Fibroblast of lung (primary cell): Measurements from ENCODE around the gene RAN. TPM values are rescaled to one million over a fixed set of nuclear protein-coding genes. Genes with fewer than 3 reads are reported as not detected.

Experiments
- DNase-seq, 2 donors: peaks; one replicate each; pipeline versions ENCODE4 v3.0.0 to v3.0.0-alpha.2; 2010; ENCODE audit warnings: low read depth in 2 of 2
- H2AFZ ChIP-seq: 2 replicates; pipeline ENCODE4 v1.5.1; 2012; ENCODE audit warnings: low read length, control low read depth, inconsistent platforms
- H3K27ac ChIP-seq: 2 replicates; pipeline ENCODE4 v1.5.1; 2011; ENCODE audit warnings: low read length, control low read depth; ENCODE audit not compliant: insufficient read depth
- H3K27me3 ChIP-seq: 2 replicates; pipeline ENCODE4 v1.5.1; 2011; ENCODE audit warnings: mild to moderate bottlenecking, low read length; ENCODE audit not compliant: control insufficient read depth, insufficient read depth
- H3K36me3 ChIP-seq: 2 replicates; pipeline ENCODE4 v1.5.1; 2011; ENCODE audit warnings: low read length; ENCODE audit not compliant: control insufficient read depth, insufficient read depth
- H3K4me1 ChIP-seq: 2 replicates; pipeline ENCODE4 v1.5.1; 2011; ENCODE audit warnings: low read length; ENCODE audit not compliant: control insufficient read depth, insufficient read depth; ENCODE audit errors: extremely low read depth
- H3K4me2 ChIP-seq: 2 replicates; pipeline ENCODE4 v1.5.1; 2011; ENCODE audit warnings: low read length, control low read depth; ENCODE audit not compliant: insufficient read depth; ENCODE audit errors: extremely low read depth
- H3K4me3 ChIP-seq, 4 experiments: fragments of 200-600 bp in 1 of 4; sonication (generic) in 1 of 4; replicated peaks in 1 of 4; 2 replicates each; pipeline ENCODE4 v1.5.1; 2011 to 2016; ENCODE audit warnings: low read length in 4 of 4, low read depth in 3 of 4, mild to moderate bottlenecking in 3 of 4, control low read depth in 2 of 4, inconsistent platforms in 1 of 4, mixed read lengths in 1 of 4; ENCODE audit not compliant: insufficient read depth in 1 of 4; ENCODE audit errors: control extremely low read depth in 1 of 4
- H3K79me2 ChIP-seq: 2 replicates; pipeline ENCODE4 v1.5.1; 2012; ENCODE audit warnings: mild to moderate bottlenecking, low read length, inconsistent platforms; ENCODE audit not compliant: control insufficient read depth, insufficient read depth
- H3K9ac ChIP-seq: 2 replicates; pipeline ENCODE4 v1.5.1; 2011; ENCODE audit warnings: mild to moderate bottlenecking, low read length, control low read depth; ENCODE audit not compliant: insufficient read depth
- H3K9me3 ChIP-seq: 2 replicates; pipeline ENCODE4 v1.5.1; 2012; ENCODE audit warnings: low read depth, low read length; ENCODE audit not compliant: control insufficient read depth, insufficient read depth
- H4K20me1 ChIP-seq: 2 replicates; pipeline ENCODE4 v1.5.1; 2011; ENCODE audit warnings: low read length; ENCODE audit not compliant: control insufficient read depth, insufficient read depth; ENCODE audit errors: extremely low read depth
- CTCF ChIP-seq, 2 donors: IDR thresholded peaks in 1 of 2; conservative IDR thresholded peaks in 1 of 2; 1 replicate in 1 of 2; 2 replicates in 1 of 2; pipeline ENCODE4 v1.5.1; 2011 to 2012; ENCODE audit warnings: low read length in 2 of 2, control low read depth in 1 of 2, inconsistent platforms in 1 of 2, low read depth in 1 of 2, mild to moderate bottlenecking in 1 of 2
- EZH2 ChIP-seq: IDR thresholded peaks from 2 replicates; pipeline ENCODE4 v1.5.1; 2012; ENCODE audit warnings: low read length, control low read depth, mild to moderate bottlenecking; ENCODE audit errors: missing control alignments
- polyA plus RNA-seq, 2 donors: library from polyadenylated mRNA; depleted of rRNA in 1 of 2; stranded (reverse) in 1 of 2; unstranded in 1 of 2; fragments of >200 nt; gene quantifications; 2 replicates each; pipeline ENCODE4 v1.2.1, GENCODE V29; 2011 to 2012; ENCODE audit warnings: missing spikeins in 1 of 2
- total RNA-seq: library from RNA; depleted of rRNA; stranded (reverse); fragments of >200 nt; gene quantifications from 2 replicates; pipeline ENCODE4 v1.2.1, GENCODE V29; 2014

Gene RAN
- total and polyA plus RNA-seq, 2 donors (not counting 1 experiment from before 2014, with no cell fraction given), result 409 to 1,342 TPM

- no peak for DNase-seq
- TF ChIP-seq CTCF (conservative IDR thresholded peaks at IDR 0.05 in 1 of 2, IDR thresholded peaks at IDR 0.05 in 1 of 2; ENCODE audit: low read depth in 1 of 2, low read length in 2 of 2) (no peak), EZH2 (no peak)
- Histone ChIP-seq H3K9ac (no peak overlapping the region), H3K4me3 (no peak overlapping the region), H3K79me2 (peaks cover 33% of the 10 kb centered on the region), H3K36me3 (peaks cover 15% of the 10 kb centered on the region), H3K27me3 (no peaks in the 10 kb centered on the region), H2AFZ (no peak overlapping the region), H4K20me1 (no peaks in the 10 kb centered on the region), H3K4me2 (no peak overlapping the region), H3K9me3 (no peaks in the 10 kb centered on the region), H3K4me1 (no peaks in the 10 kb centered on the region), H3K27ac (no peak overlapping the region)
These were observed 4.9 kb downstream of the RAN start for GRCh38 chr12:130876758-130877157.

DNA sequence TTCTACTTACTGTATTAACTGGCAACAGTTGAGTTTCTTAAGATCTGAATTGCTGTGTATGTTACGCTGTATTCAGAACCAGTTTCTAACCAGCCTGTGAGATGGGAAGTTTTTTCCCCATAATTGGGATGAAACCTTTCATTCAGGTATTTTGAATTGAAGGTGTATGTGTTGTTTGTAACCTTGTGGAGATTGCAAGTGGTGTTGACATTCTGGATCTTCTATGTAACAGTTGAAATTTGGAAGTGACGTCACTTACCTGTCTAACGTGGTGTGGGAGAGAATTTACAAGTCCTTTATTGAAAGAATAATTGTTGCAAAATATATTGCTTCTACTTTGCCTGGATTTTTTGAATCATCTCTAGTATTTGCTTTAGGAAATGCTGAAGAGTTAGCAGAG, 5.5 kb downstream of the RAN start:
- Histone ChIP-seq H3K36me3 (peaks cover 15% of the 10 kb centered on the region), H3K4me1 (no peaks in the 10 kb centered on the region), H3K9me3 (no peaks in the 10 kb centered on the region), H3K27me3 (no peaks in the 10 kb centered on the region), H3K79me2 (peaks cover 31% of the 10 kb centered on the region), H4K20me1 (no peaks in the 10 kb centered on the region), H3K4me3 (no peak overlapping the region), H3K27ac (no peak overlapping the region), H3K9ac (no peak overlapping the region), H2AFZ (no peak overlapping the region), H3K4me2 (no peak overlapping the region)
- no peak for TF ChIP-seq CTCF (conservative IDR thresholded peaks at IDR 0.05 in 1 of 2, IDR thresholded peaks at IDR 0.05 in 1 of 2; ENCODE audit: low read depth in 1 of 2, low read length in 2 of 2)
- TF ChIP-seq EZH2, result no peak
- DNase-seq, result no peak

- no peaks in the 10 kb centered on the region for H3K9me3 ChIP-seq
- peaks cover 11% of the 10 kb centered on the region for H3K36me3 ChIP-seq
- no peak overlapping the region for H3K27ac ChIP-seq
- no peak overlapping the region for H3K4me2 ChIP-seq
- H2AFZ ChIP-seq, result no peak overlapping the region
- H3K79me2 ChIP-seq, result peaks cover 19% of the 10 kb centered on the region
- H3K4me3 ChIP-seq, result no peak overlapping the region
- H3K4me1 ChIP-seq, result no peaks in the 10 kb centered on the region
- DNase-seq, result no peak
- no peaks in the 10 kb centered on the region for H3K27me3 ChIP-seq
- H3K9ac ChIP-seq, result no peak overlapping the region
- no peaks in the 10 kb centered on the region for H4K20me1 ChIP-seq
- no peak for TF ChIP-seq EZH2
- TF ChIP-seq CTCF (conservative IDR thresholded peaks at IDR 0.05 in 1 of 2, IDR thresholded peaks at IDR 0.05 in 1 of 2; ENCODE audit: low read depth in 1 of 2, low read length in 2 of 2), result no peak
These were observed 6.6 kb downstream of the RAN start for GRCh38 chr12:130878193-130879185.
